ENCODE results near the gene GPT2. TPM values are rescaled to one million over a fixed set of nuclear protein-coding genes. Genes with fewer than 3 reads are reported as not detected.

GPT2 gene
- total RNA-seq, 1 experiment from 2014 or later, result 68.8 TPM

- no peaks in the 10 kb centered on the region for H3K79me1 ChIP-seq (ENCODE audit: insufficient read depth, low read depth, low read length, poor library complexity, severe bottlenecking)
- H4K5ac ChIP-seq (ENCODE audit: insufficient read length, low read depth, low read length), result no peak overlapping the region
- no peak overlapping the region for H4K8ac ChIP-seq (replicated peaks; ENCODE audit: insufficient read length, low read depth, low read length)
- no peaks in the 10 kb centered on the region for H4K20me1 ChIP-seq (ENCODE audit: control insufficient read depth, insufficient read depth, insufficient read length)
- H3K9me3 ChIP-seq (ENCODE audit: control insufficient read depth, low read depth, low read length), result no peaks in the 10 kb centered on the region
- no peak overlapping the region for H3K14ac ChIP-seq (ENCODE audit: insufficient read depth, low read length)
- no peaks in the 10 kb centered on the region for H3K4me1 ChIP-seq (ENCODE audit: insufficient read depth, low read length)
- Mint-ChIP-seq H3K27ac (no peak overlapping the region), H3K36me3 (ENCODE audit: insufficient read depth in 1 of 3, low read depth in 3 of 3) (peaks cover 3 to 10% (median 5%) of the 10 kb centered on the region in 3 experiments; a peak in 6 of 7 replicates), H3K9me3 (no peaks in the 10 kb centered on the region), H3K27me3 (ENCODE audit: low read depth) (no peaks in the 10 kb centered on the region), H3K4me3 (no peak overlapping the region), H3K4me1 (no peaks in the 10 kb centered on the region)
- H2BK20ac ChIP-seq (ENCODE audit: low read depth, low read length, poor library complexity, severe bottlenecking), result no peak overlapping the region
- H2AK5ac ChIP-seq (ENCODE audit: insufficient read length, low read length), result no peak overlapping the region
- no peak overlapping the region for H3K23ac ChIP-seq (ENCODE audit: insufficient read length, low read depth, low read length)
- H3K4ac ChIP-seq (ENCODE audit: low read depth, low read length), result no peak overlapping the region
- H3K27ac ChIP-seq (ENCODE audit: insufficient read length, low read depth, low read length), result no peak overlapping the region
- H3K9ac ChIP-seq (ENCODE audit: extremely low read depth, insufficient read length, low read length), result no peak overlapping the region
- H2AFZ ChIP-seq (ENCODE audit: low read length), result no peak overlapping the region
- H2BK120ac ChIP-seq (ENCODE audit: low read depth, low read length, poor library complexity, severe bottlenecking), result no peak overlapping the region
- no peaks in the 10 kb centered on the region for H3K23me2 ChIP-seq (ENCODE audit: insufficient read length, low read depth, low read length, poor library complexity, severe bottlenecking)
- no peaks in the 10 kb centered on the region for H3K27me3 ChIP-seq (ENCODE audit: insufficient read depth, low read length)
- DNase-seq, result no peak
- no peaks in the 10 kb centered on the region for H3K79me2 ChIP-seq (ENCODE audit: insufficient read depth, low read length)
- no peak overlapping the region for H2BK15ac ChIP-seq (ENCODE audit: low read depth, low read length)
- no CpG with 5 or more reads among the region's 1 CpG for WGBS (ENCODE audit: extremely low coverage, insufficient read length, low lambda C conversion rate)
- no peak overlapping the region for H4K91ac ChIP-seq (ENCODE audit: insufficient read length, low read depth, low read length)
- no peak overlapping the region for H3K56ac ChIP-seq (ENCODE audit: insufficient read length, low read depth, low read length)
- no peak for TF ChIP-seq CTCF (conservative IDR thresholded peaks at IDR 0.05)
- no peak overlapping the region for H3K18ac ChIP-seq (ENCODE audit: insufficient read length, low read depth, low read length)
- no peak overlapping the region for H2BK5ac ChIP-seq (ENCODE audit: insufficient read length, low read length)
- H3T11ph ChIP-seq (ENCODE audit: low read length), result no peak overlapping the region
- no peak overlapping the region for H3K4me2 ChIP-seq (ENCODE audit: insufficient read depth, insufficient read length, low read length)
- H2BK12ac ChIP-seq (ENCODE audit: insufficient read length, low read depth, low read length), result no peak overlapping the region
Observed at GRCh38 chr16:46950009-46950408, 65.8 kb downstream of the GPT2 start.
